CD14-positive monocyte (primary cell): ENCODE measurements around the gene SUOX. TPM values are rescaled to one million over a fixed set of nuclear protein-coding genes. Genes with fewer than 3 reads are reported as not detected.

ENCODE experiments used
- DNase-seq, 3 donors: peaks; one replicate each; pipeline ENCODE4 v3.0.0-alpha.2; 2011 to 2022
- H2AFZ ChIP-seq: 2 replicates; pipeline ENCODE4 v1.6.0; 2012; ENCODE audit warnings: mild to moderate bottlenecking, low read depth, low read length, inconsistent platforms; ENCODE audit not compliant: insufficient read depth, poor library complexity, severe bottlenecking
- H3K27ac ChIP-seq, 2 donors: 1 replicate in 1 of 2; 2 replicates in 1 of 2; pipeline ENCODE4 v1.5.1; 2012 to 2013; ENCODE audit warnings: low read length in 2 of 2, control low read depth in 1 of 2, inconsistent platforms in 1 of 2, low read depth in 1 of 2, mild to moderate bottlenecking in 1 of 2
- H3K27me3 ChIP-seq, 2 donors: one replicate each; pipeline versions ENCODE4 v1.6.0 to v1.6.1; 2011 to 2013; ENCODE audit warnings: low read length in 2 of 2; ENCODE audit not compliant: control insufficient read depth in 2 of 2, insufficient read depth in 2 of 2
- H3K36me3 ChIP-seq, 2 donors: replicated peaks in 1 of 2; 1 replicate in 1 of 2; 2 replicates in 1 of 2; pipeline versions ENCODE4 v1.5.1 to v1.6.1; 2012 to 2013; ENCODE audit warnings: low read length in 2 of 2, control low read depth in 1 of 2, inconsistent platforms in 1 of 2, mild to moderate bottlenecking in 1 of 2; ENCODE audit not compliant: insufficient read depth in 2 of 2, control insufficient read depth in 1 of 2
- H3K4me1 ChIP-seq, 2 donors: 1 replicate in 1 of 2; 2 replicates in 1 of 2; pipeline versions ENCODE4 v1.5.1 to v1.6.1; 2012 to 2013; ENCODE audit warnings: low read length in 2 of 2, control low read depth in 1 of 2, inconsistent platforms in 1 of 2, mild to moderate bottlenecking in 1 of 2, moderate library complexity in 1 of 2; ENCODE audit not compliant: insufficient read depth in 2 of 2, control insufficient read depth in 1 of 2
- H3K4me2 ChIP-seq: replicated peaks from 2 replicates; pipeline ENCODE3; 2012; ENCODE audit warnings: low read length, moderate library complexity, mild to moderate bottlenecking; ENCODE audit not compliant: poor library complexity, severe bottlenecking; ENCODE audit errors: extremely low read depth
- H3K4me3 ChIP-seq, 3 experiments: fragments of 200-600 bp in 1 of 3; sonication (generic) in 1 of 3; replicated peaks in 1 of 3; 1 replicate in 2 of 3; 2 replicates in 1 of 3; pipeline ENCODE4 v1.5.1; 2011 to 2013; ENCODE audit warnings: low read length in 3 of 3, mild to moderate bottlenecking in 3 of 3, control low read depth in 2 of 3, low read depth in 2 of 3, inconsistent platforms in 1 of 3, moderate library complexity in 1 of 3
- H3K79me2 ChIP-seq: 2 replicates; pipeline ENCODE4 v1.6.0; 2012; ENCODE audit warnings: mild to moderate bottlenecking, control low read depth, inconsistent platforms, low read length, moderate library complexity; ENCODE audit not compliant: insufficient read depth
- H3K9ac ChIP-seq: 2 replicates; pipeline ENCODE4 v1.6.0; 2017; ENCODE audit warnings: low read length, mild to moderate bottlenecking; ENCODE audit not compliant: insufficient read depth, poor library complexity, severe bottlenecking
- H3K9me3 ChIP-seq, 2 donors: replicated peaks in 1 of 2; 1 replicate in 1 of 2; 2 replicates in 1 of 2; pipeline versions ENCODE4 v1.5.1 to v1.6.1; 2012 to 2013; ENCODE audit warnings: low read length in 2 of 2, control low read depth in 1 of 2; ENCODE audit not compliant: control insufficient read depth in 1 of 2, insufficient read depth in 1 of 2
- H4K20me1 ChIP-seq: 2 replicates; pipeline ENCODE4 v1.6.0; 2012; ENCODE audit warnings: mild to moderate bottlenecking, low read length, control low read depth, moderate library complexity; ENCODE audit not compliant: insufficient read depth
- H3K27ac Mint-ChIP-seq, 7 donors: one replicate each; pipeline ENCODE4 v1.8.0; 2020; ENCODE audit warnings: mild to moderate bottlenecking in 7 of 7, mixed read lengths in 7 of 7, moderate library complexity in 6 of 7, inconsistent platforms in 2 of 7
- H3K27me3 Mint-ChIP-seq, 3 donors: one replicate each; pipeline ENCODE4 v1.8.0; 2021 to 2022; ENCODE audit warnings: low read depth in 3 of 3, mild to moderate bottlenecking in 3 of 3, mixed read lengths in 3 of 3, moderate library complexity in 3 of 3, inconsistent platforms in 1 of 3
- H3K36me3 Mint-ChIP-seq, 2 donors: one replicate each; pipeline ENCODE4 v1.8.0; 2020; ENCODE audit warnings: mixed read lengths in 2 of 2, inconsistent platforms in 1 of 2, mild to moderate bottlenecking in 1 of 2
- H3K4me1 Mint-ChIP-seq: one replicate; pipeline ENCODE4 v1.8.0; 2020; ENCODE audit warnings: mild to moderate bottlenecking, mixed read lengths
- H3K4me3 Mint-ChIP-seq, 2 donors: one replicate each; pipeline ENCODE4 v1.8.0; 2020; ENCODE audit warnings: mild to moderate bottlenecking in 2 of 2, mixed read lengths in 2 of 2, moderate library complexity in 1 of 2
- H3K9me3 Mint-ChIP-seq, 7 donors: one replicate each; pipeline ENCODE4 v1.8.0; 2020 to 2022; ENCODE audit warnings: mixed read lengths in 7 of 7, mild to moderate bottlenecking in 6 of 7, moderate library complexity in 6 of 7, inconsistent platforms in 2 of 7
- WGBS: methylation state at CpG from one replicate; pipeline ENCODE4 v1.1.5; 2013; ENCODE audit warnings: missing lambda C conversion rate; ENCODE audit not compliant: insufficient coverage; 5-methylcytosine and 5-hydroxymethylcytosine counted together
- intact Hi-C, 2 donors: fragments of 100-400 bp; cut with micrococcal nuclease; formaldehyde crosslinking; loops; one replicate each; pipeline versions ENCODE4 v1.15.0 to v1.15.1; 2023
- polyA plus RNA-seq, 3 donors: library from polyadenylated mRNA; depleted of rRNA in 1 of 3; unstranded in 2 of 3; stranded (reverse) in 1 of 3; fragments of 300-500 nt in 2 of 3; fragments of >200 nt in 1 of 3; fragmentation: Illumina TruSeq in 2 of 3; gene quantifications; 1 replicate in 2 of 3; 2 replicates in 1 of 3; pipeline ENCODE4 v1.2.3, GENCODE V29; 2012 to 2021
- TF ChIP-seq, protein P1 (sequence below): fragments of 200-600 bp; IDR thresholded peaks from one replicate; pipeline ENCODE4 v1.8.0; 2022; ENCODE audit warnings: antibody characterized with exemption, mild to moderate bottlenecking

SUOX gene
- polyA plus RNA-seq, 3 donors, result 9.7 to 17.1 (median 14.4) TPM

DNA sequence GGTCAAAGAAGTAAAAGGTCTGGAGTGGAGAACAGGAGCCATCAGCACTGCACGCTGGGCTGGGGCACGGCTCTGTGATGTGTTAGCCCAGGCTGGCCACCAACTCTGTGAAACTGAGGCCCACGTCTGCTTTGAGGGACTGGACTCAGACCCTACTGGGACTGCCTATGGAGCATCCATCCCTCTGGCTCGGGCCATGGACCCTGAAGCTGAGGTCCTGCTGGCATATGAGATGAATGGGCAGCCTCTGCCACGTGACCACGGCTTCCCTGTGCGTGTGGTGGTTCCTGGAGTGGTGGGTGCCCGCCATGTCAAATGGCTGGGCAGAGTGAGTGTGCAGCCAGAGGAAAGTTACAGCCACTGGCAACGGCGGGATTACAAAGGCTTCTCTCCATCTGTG lies 7.1 kb downstream of the SUOX start:
- 98% methylated on average over 10 of the region's 10 CpGs for WGBS
- Mint-ChIP-seq H3K27ac (peak overlapping the region in 4 of 7 donors; percentile 61 to 71 (median 64)), H3K9me3 (no peaks in the 10 kb centered on the region), H3K4me1 (peaks cover 32% of the 10 kb centered on the region), H3K27me3 (peaks cover 0 to 1% (median 0%) of the 10 kb centered on the region in 3 donors), H3K4me3 (no peak overlapping the region), H3K36me3 (peaks cover 30 to 46% of the 10 kb centered on the region in 2 donors)
- no peak overlapping the region for H3K4me3 ChIP-seq
- H3K27me3 ChIP-seq, result no peaks in the 10 kb centered on the region
- H3K27ac ChIP-seq, result no peak overlapping the region
- H2AFZ ChIP-seq, result no peak overlapping the region
- H3K4me2 ChIP-seq, result no peak overlapping the region
- no peaks in the 10 kb centered on the region for H3K9me3 ChIP-seq
- no peak overlapping the region for H3K9ac ChIP-seq
- TF ChIP-seq, protein P1, sequence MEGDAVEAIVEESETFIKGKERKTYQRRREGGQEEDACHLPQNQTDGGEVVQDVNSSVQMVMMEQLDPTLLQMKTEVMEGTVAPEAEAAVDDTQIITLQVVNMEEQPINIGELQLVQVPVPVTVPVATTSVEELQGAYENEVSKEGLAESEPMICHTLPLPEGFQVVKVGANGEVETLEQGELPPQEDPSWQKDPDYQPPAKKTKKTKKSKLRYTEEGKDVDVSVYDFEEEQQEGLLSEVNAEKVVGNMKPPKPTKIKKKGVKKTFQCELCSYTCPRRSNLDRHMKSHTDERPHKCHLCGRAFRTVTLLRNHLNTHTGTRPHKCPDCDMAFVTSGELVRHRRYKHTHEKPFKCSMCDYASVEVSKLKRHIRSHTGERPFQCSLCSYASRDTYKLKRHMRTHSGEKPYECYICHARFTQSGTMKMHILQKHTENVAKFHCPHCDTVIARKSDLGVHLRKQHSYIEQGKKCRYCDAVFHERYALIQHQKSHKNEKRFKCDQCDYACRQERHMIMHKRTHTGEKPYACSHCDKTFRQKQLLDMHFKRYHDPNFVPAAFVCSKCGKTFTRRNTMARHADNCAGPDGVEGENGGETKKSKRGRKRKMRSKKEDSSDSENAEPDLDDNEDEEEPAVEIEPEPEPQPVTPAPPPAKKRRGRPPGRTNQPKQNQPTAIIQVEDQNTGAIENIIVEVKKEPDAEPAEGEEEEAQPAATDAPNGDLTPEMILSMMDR, result no peak
- H3K79me2 ChIP-seq, result no peaks in the 10 kb centered on the region
- intact Hi-C loops, result no loop called here
- peaks cover 5 to 12% of the 10 kb centered on the region in 2 donors for H3K4me1 ChIP-seq
- peaks cover 17 to 26% of the 10 kb centered on the region in 2 donors for H3K36me3 ChIP-seq
- DNase-seq, result no peak
- H4K20me1 ChIP-seq, result no peaks in the 10 kb centered on the region

GRCh38 chr12:56007564-56008559 lies 10.8 kb downstream of the SUOX start:
- intact Hi-C loops, result no loop called here
- Histone ChIP-seq H3K9ac (peak overlapping the region; percentile 77), H3K27ac (peak overlapping the region in 1 of 2 donors; percentile 72), H3K79me2 (no peaks in the 10 kb centered on the region), H3K9me3 (no peaks in the 10 kb centered on the region), H4K20me1 (no peaks in the 10 kb centered on the region), H3K27me3 (no peaks in the 10 kb centered on the region), H3K4me1 (peaks cover 5 to 12% of the 10 kb centered on the region in 2 donors), H2AFZ (peak overlapping the region; percentile 94), H3K4me2 (peak overlapping the region; percentile 90), H3K36me3 (peaks cover 12 to 14% of the 10 kb centered on the region in 2 donors), H3K4me3 (peak overlapping the region; percentile 40 to 80 (median 80))
- Mint-ChIP-seq H3K4me3 (peak overlapping the region; percentile 87 to 90), H3K4me1 (peaks cover 29% of the 10 kb centered on the region), H3K9me3 (no peaks in the 10 kb centered on the region), H3K36me3 (peaks cover 18 to 24% of the 10 kb centered on the region in 2 donors), H3K27ac (peak overlapping the region in 6 of 7 donors; percentile 36 to 82 (median 80)), H3K27me3 (peaks cover 0 to 1% (median 0%) of the 10 kb centered on the region in 3 donors)
- 0% methylated on average over 16 of the region's 44 CpGs for WGBS
- no peak for DNase-seq
- TF ChIP-seq, protein P1, result no peak
